GM10248 (cell line): ENCODE data around the gene KAZN.

ENCODE experiments used
- CTCF ChIA-PET: fragments of 300-600 bp; sonication (Branson Sonifier 250); formaldehyde crosslinking; extraction: SDS; loops from one replicate; lab custom pipeline; 2021; ENCODE audit warnings: antibody characterized with exemption; lab: Yijun Ruan, JAX
- POLR2A ChIA-PET: fragments of 350-650 bp; sonication (Branson Sonifier 250); formaldehyde crosslinking; extraction: SDS; loops from one replicate; lab custom pipeline; 2020; ENCODE audit warnings: antibody characterized with exemption; lab: Yijun Ruan, JAX
- DNase-seq: peaks from one replicate; pipeline ENCODE4 v3.0.0; 2012; ENCODE audit errors: extremely low spot score
- CTCF ChIP-seq: IDR thresholded peaks from 2 replicates; pipeline ENCODE4 v1.5.1; 2012; ENCODE audit warnings: mild to moderate bottlenecking, low read depth; ENCODE audit errors: extremely low read depth, missing control alignments, control extremely low read depth

Gene KAZN

GRCh38 chr1:14973773-14974172 is 375.3 kb downstream of the KAZN start:
- TF ChIP-seq CTCF = no peak
- POLR2A ChIA-PET = no interaction called here
- CTCF ChIA-PET = no interaction called here
- DNase-seq = no peak

- CTCF ChIA-PET = interaction anchor here (1.5 kb wide), 1 partner anchor 14 kb away, joined by 5 read pairs; no protein-coding TSS in a partner anchor
- POLR2A ChIA-PET = no interaction called here
- TF ChIP-seq CTCF = no peak
- DNase-seq = no peak
Measured at GRCh38 chr1:14974361-14974760, 375.9 kb downstream of the KAZN start.

DNA sequence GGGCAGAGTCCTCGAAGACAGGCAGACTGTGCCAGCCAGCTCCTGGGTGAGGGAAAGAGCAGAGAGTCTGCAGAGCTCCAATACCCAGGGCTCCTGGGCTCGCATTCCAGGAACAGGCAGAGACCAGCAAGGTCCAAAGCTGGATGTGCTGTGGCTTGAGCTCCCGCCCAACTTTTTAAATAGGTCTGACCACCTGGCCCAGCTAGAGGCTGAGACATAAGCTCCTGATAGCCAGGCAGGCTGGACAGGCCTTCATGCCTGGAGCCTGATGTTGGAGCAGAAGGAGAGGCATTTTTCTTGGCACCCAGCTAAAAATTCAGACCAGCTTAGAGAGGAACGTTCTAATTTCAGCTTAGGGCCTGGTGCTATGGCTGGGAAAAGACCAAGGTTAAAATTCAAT is 376.6 kb downstream of the KAZN start:
- TF ChIP-seq CTCF = no peak
- POLR2A ChIA-PET = no interaction called here
- no peak for DNase-seq
- CTCF ChIA-PET = interaction anchor here (1.5 kb wide), 1 partner anchor 14 kb away, joined by 5 read pairs; no protein-coding TSS in a partner anchor

DNA sequence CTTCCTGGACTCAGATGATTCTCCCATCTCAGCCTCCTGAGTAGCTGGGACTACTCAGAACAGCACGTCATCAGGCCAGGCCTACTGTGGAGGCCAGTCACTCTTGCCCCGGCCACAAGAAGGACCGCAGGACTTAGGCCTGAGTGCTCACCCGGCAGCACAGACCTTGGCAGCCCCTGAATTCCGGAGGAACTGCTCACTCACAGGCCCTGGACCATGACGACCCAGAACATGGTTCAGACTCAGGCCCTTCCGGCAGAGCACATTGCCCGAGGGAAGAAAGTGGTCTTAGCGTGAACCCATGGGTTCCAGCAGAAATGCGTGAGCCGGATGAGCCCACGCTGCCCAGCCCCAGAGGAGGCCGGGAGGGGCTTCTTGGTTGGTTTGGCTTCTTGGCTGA is 377.8 kb downstream of the KAZN start:
- no peak for TF ChIP-seq CTCF
- no peak for DNase-seq
- ChIA-PET POLR2A (no interaction called here), CTCF (no interaction called here)

GRCh38 chr1:14977338-14977931 is 378.9 kb downstream of the KAZN start:
- CTCF ChIA-PET = no interaction called here
- DNase-seq = no peak
- no peak for TF ChIP-seq CTCF
- POLR2A ChIA-PET = interaction anchor here (0.7 kb wide), 1 partner anchor 155 kb away, joined by 9 read pairs; no protein-coding TSS in a partner anchor

- DNase-seq = no peak
- TF ChIP-seq CTCF = no peak
- ChIA-PET CTCF (no interaction called here), POLR2A (no interaction called here)
Measured at GRCh38 chr1:14980621-14981218, 382.2 kb downstream of the KAZN start.

- CTCF ChIA-PET = no interaction called here
- POLR2A ChIA-PET = no interaction called here
- no peak for DNase-seq
Measured at GRCh38 chr1:14982029-14982428, 383.5 kb downstream of the KAZN start.

More at GRCh38 chr1:14982029-14982428, 383.5 kb downstream of the KAZN start:
- TF ChIP-seq CTCF = no peak
